GM12873 (cell line): ENCODE data around the gene SETD5.

Experiments used
- TF ChIP-seq, protein P1 (sequence below): IDR thresholded peaks from 2 replicates; pipeline ENCODE4 v1.5.1; 2012; ENCODE audit warnings: low read depth, mild to moderate bottlenecking, moderate library complexity, low read length, control low read depth; ENCODE audit not compliant: insufficient read depth; ENCODE audit errors: missing control alignments

The SETD5 gene

DNA sequence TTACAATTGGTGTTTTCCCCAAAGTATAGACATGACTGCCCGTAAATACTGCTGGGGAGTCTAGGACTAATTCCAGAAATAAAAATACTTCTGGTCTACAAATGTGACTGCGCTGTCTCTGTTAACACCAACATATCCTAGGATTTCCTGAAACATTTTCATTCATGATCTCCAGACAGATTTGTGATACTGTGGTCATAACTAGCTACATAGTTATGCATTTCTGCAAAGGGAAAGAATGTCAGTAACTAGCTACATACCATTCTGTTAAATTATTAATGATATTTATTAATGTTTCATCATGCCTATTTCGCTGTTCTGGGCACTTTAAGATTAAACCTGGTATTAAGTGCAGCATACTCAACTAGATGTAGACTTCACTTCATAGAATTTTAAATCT lies 33.3 kb downstream of the SETD5 start:
- TF ChIP-seq, protein P1, sequence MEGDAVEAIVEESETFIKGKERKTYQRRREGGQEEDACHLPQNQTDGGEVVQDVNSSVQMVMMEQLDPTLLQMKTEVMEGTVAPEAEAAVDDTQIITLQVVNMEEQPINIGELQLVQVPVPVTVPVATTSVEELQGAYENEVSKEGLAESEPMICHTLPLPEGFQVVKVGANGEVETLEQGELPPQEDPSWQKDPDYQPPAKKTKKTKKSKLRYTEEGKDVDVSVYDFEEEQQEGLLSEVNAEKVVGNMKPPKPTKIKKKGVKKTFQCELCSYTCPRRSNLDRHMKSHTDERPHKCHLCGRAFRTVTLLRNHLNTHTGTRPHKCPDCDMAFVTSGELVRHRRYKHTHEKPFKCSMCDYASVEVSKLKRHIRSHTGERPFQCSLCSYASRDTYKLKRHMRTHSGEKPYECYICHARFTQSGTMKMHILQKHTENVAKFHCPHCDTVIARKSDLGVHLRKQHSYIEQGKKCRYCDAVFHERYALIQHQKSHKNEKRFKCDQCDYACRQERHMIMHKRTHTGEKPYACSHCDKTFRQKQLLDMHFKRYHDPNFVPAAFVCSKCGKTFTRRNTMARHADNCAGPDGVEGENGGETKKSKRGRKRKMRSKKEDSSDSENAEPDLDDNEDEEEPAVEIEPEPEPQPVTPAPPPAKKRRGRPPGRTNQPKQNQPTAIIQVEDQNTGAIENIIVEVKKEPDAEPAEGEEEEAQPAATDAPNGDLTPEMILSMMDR, result no peak

DNA sequence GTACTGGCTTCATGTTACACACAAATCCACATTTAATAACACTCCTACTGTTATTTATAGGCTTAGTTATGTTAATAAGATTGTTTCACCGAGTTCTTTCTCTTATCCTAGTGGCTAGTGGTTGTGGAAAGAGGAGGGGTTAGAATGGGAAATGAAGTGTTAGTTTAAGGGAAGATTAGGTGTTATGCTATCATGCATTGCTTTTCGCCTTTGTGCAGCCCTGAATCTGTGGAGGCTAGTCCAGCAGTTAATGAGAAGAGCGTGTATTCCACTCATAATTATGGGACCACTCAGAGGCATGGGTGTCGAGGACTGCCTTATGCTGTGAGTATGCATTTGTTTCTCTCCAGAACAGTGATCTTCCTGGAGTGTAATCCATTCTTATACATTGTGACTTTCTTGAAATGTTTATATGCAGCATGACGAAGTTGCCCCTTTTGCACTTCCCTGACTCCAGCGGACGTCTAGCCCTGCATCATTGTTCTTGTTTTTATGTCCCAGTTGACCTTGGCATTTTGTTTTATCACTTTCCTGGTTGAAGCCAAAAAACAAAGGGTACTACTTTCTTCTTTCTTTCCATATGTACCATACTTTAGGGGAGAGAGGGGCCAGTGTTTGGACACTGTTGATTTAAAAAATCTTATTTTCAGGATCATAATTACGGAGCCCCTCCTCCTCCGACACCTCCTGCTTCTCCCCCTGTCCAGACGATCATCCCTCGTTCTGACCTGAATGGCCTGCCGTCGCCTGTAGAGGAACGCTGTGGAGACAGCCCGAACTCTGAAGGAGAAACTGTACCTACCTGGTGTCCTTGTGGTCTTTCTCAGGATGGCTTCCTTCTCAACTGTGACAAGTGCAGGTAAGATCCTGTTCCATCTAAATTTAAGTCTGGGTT lies 36.5 kb downstream of the SETD5 start:
- TF ChIP-seq, protein P1, result no peak

DNA sequence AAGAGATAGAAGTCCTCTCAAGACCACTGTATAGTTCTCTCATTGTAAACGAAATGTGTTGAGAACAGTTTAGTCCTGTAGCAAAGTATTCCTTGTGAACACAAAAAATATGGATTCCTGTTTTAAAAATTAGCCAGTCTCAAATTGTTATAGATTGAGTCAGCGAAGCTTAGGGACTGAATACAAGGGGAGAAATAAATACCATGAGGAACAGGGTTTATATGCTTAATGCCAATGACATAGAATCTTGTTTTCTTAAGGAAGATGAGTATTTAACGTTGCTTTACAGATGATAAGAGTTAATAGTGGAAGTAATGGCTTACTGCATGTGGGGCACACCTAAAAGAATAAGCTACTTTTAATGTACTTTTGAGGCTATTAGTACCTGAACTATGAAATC lies 37.9 kb downstream of the SETD5 start:
- TF ChIP-seq, protein P1, result no peak

DNA sequence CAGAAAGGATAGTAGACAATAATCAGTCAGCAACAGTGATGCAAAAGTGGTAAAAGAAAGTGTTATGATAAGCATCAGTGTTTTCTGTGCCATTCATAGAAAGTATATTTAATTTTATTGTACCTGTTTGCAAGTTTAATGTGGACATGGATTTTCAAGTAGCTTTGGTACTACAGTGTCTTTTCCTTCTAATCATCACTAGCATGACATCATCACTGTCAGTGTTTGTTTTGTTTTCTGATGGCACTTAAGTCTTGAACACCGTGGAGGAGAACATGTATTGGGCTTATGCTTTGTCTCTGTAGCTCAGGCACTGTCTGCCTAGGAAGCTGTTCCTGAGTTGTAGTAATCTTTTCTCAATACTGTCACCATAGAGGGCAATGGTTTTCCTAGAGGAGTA lies 41.9 kb downstream of the SETD5 start:
- TF ChIP-seq, protein P1, result no peak

DNA sequence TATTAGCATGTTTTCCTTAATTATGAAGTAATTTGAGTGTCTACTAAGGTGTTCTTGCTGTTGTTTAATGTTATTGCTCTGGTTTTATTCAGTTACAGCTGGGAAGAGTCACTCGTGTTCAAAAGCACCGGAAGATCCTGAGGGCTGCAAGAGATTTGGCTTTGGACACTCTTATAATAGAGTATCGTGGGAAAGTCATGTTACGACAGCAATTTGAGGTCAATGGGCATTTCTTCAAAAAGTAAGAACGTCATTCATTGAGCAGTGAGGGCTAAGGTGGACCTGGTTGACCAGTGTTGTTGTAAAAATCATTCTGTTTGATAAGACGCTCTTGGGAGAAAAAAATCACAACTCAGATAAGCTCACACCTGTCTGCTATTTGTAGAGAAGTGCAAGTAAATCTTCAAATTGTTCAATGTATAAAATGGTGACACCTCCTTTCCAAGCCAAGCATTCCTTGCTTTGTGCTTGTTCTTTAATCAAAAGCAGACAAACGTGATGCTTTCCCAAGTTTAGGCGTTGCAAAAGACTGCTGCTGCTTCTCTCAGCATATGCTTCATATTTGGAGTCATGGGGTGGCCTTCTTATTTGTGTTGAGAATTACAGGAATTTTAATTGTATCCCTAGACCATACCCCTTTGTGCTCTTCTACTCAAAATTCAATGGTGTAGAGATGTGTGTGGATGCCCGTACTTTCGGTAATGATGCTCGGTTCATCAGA lies 44.2 kb downstream of the SETD5 start:
- TF ChIP-seq, protein P1, result no peak

DNA sequence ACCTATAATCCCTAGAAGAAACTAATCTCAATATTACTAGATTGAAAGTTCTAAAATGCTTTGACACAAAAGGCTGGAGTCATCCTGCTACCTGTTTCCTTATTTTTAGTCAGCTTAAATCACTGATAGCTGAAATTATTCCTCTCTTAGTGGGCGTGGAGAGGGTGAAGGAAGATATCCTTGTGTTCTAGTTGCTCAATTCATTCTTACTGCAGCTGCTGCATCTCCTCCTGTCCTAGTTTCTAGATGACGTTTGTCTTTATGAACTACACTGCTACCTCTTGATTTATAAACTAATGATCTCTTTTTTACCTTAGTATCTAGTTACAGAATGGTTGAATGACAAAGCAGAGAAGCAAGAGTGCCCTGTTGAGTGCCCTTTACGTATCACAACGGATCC lies 50.7 kb downstream of the SETD5 start:
- TF ChIP-seq, protein P1, result no peak

DNA sequence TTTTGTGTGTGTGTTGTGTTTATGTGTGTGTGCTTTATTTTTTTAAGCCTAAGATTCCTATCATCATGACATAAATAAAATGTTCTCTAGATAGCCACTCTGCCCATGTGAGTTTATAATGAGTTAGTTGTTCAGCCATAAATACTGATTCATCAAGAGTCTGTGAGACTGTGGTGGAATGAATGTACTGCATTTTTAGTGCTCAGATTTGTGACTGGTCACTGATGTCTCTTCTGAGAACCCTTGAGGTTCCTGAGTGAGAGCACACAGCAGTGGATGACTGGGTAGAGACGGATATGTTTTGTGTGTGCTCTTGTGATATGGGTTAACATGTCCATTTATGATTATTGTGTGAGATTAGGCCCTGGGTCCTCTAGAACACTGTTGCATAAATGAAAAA lies 51.2 kb downstream of the SETD5 start:
- TF ChIP-seq, protein P1, result no peak
